A673 (cell line): ENCODE results near the gene CHMP2A. TPM values are rescaled to one million over a fixed set of nuclear protein-coding genes. Genes with fewer than 3 reads are reported as not detected.
"Not testable (repeated sequence)": the region's sequence is repeated elsewhere in the genome, so short reads cannot be mapped to it uniquely, and the experiment has no call there.

Experiments
- BruUV-seq: library from RNA; stranded (reverse); fragments of 400-500 nt; replicated peaks from 2 replicates; lab custom pipeline; 2021; lab: Mats Ljungman, UMichigan
- CTCF ChIA-PET: fragments of 300-600 bp; sonication (Branson Sonifier 250); formaldehyde crosslinking; loops from one replicate; lab custom pipeline; 2022; ENCODE audit warnings: antibody characterized with exemption; lab: Charles Lee
- POLR2A ChIA-PET: fragments of 300-600 bp; sonication (Branson Sonifier 250); formaldehyde crosslinking; loops from one replicate; lab custom pipeline; 2022; ENCODE audit warnings: antibody characterized with exemption; ENCODE audit not compliant: low non-redundant PET; lab: Charles Lee
- DNase-seq: peaks from one replicate; pipeline ENCODE4 v3.0.0-alpha.2; 2015; ENCODE audit warnings: low spot score
- H3K27ac ChIP-seq: fragments of 200-600 bp; sonication (generic); 2 replicates; pipeline ENCODE4 v1.5.1; 2016; ENCODE audit warnings: mixed run types, low read depth, mild to moderate bottlenecking, mixed read lengths, antibody characterized with exemption, low read length; ENCODE audit not compliant: poor library complexity, severe bottlenecking
- H3K27me3 ChIP-seq: fragments of 200-600 bp; sonication (generic); replicated peaks from 2 replicates; pipeline ENCODE4 v1.6.1; 2017; ENCODE audit warnings: mixed run types, low read depth, mild to moderate bottlenecking, mixed read lengths, antibody characterized with exemption, low read length; ENCODE audit not compliant: insufficient read depth, poor library complexity
- H3K36me3 ChIP-seq: fragments of 200-600 bp; sonication (generic); 2 replicates; pipeline ENCODE4 v1.6.1; 2016; ENCODE audit warnings: mixed run types, mild to moderate bottlenecking, mixed read lengths, antibody characterized with exemption, low read length; ENCODE audit not compliant: insufficient read depth, poor library complexity, severe bottlenecking
- H3K4me1 ChIP-seq: fragments of 200-600 bp; sonication (generic); 2 replicates; pipeline ENCODE4 v1.6.1; 2017; ENCODE audit warnings: mixed run types, mild to moderate bottlenecking, mixed read lengths, antibody characterized with exemption, low read length; ENCODE audit not compliant: insufficient read depth, poor library complexity, severe bottlenecking
- H3K4me3 ChIP-seq: fragments of 200-600 bp; sonication (generic); 2 replicates; pipeline ENCODE4 v1.5.1; 2016; ENCODE audit warnings: low read depth, mixed run types, mild to moderate bottlenecking, mixed read lengths, low read length; ENCODE audit not compliant: poor library complexity, severe bottlenecking
- H3K9me3 ChIP-seq: fragments of 200-600 bp; sonication (generic); 2 replicates; pipeline ENCODE4 v1.6.1; 2016; ENCODE audit warnings: mixed run types, low read depth, mild to moderate bottlenecking, mixed read lengths, antibody characterized with exemption, low read length; ENCODE audit not compliant: poor library complexity, severe bottlenecking
- EZH2 ChIP-seq: fragments of 200-600 bp; sonication (generic); IDR thresholded peaks from 2 replicates; pipeline ENCODE4 v1.6.1; 2017; ENCODE audit warnings: borderline replicate concordance, low read depth, mild to moderate bottlenecking, mixed read lengths, antibody characterized with exemption, low read length; ENCODE audit not compliant: poor library complexity, severe bottlenecking
- intact Hi-C: fragments of 100-400 bp; cut with micrococcal nuclease; formaldehyde crosslinking; loops from one replicate; pipeline ENCODE4 v1.10.0; 2022; ENCODE audit not compliant: unreplicated experiment
- total RNA-seq: library from RNA; stranded (reverse); gene quantifications from 2 replicates; pipeline ENCODE4 v1.2.3, GENCODE V29; 2021
- TF ChIP-seq, protein P1 (sequence below): fragments of 300-800, 200-600 bp; sonication (generic); conservative IDR thresholded peaks from 2 replicates; pipeline ENCODE4 v1.5.1; 2017; ENCODE audit warnings: low read depth, mild to moderate bottlenecking, antibody characterized with exemption, low read length, moderate library complexity, mixed read lengths

The CHMP2A gene
- total RNA-seq, 1 experiment from 2014 or later: 57.6 TPM

DNA sequence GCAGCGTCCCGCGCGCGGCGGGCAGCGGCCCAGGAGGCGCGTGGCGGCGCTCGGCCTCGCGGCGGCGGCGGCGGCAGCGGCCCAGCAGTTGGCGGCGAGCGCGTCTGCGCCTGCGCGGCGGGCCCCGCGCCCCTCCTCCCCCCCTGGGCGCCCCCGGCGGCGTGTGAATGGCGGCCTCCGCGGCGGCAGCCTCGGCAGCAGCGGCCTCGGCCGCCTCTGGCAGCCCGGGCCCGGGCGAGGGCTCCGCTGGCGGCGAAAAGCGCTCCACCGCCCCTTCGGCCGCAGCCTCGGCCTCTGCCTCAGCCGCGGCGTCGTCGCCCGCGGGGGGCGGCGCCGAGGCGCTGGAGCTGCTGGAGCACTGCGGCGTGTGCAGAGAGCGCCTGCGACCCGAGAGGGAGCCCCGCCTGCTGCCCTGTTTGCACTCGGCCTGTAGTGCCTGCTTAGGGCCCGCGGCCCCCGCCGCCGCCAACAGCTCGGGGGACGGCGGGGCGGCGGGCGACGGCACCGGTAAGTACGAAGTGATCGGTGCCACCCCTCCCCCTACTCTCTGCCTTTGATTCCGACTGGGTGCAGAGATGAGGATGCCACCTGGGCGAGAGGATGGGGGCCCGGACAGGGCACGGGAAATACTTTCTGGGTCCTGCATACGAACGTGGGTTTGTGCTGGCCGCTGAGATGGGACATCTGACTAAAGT is 10.2 kb downstream of the CHMP2A start:
- POLR2A ChIA-PET: interaction anchor here (1.2 kb wide), 1 partner anchor 10 kb away, joined by 7 read pairs; the partner anchor contains the start of gene CHMP2A
- intact Hi-C loops: no loop called here
- Histone ChIP-seq H3K27me3 (no peaks in the 10 kb centered on the region), H3K4me3 (peak overlapping the region; percentile 100), H3K9me3 (no peaks in the 10 kb centered on the region), H3K4me1 (peaks cover 13% of the 10 kb centered on the region), H3K36me3 (peaks cover 51% of the 10 kb centered on the region), H3K27ac (peak overlapping the region; percentile 85)
- TF ChIP-seq, protein P1, sequence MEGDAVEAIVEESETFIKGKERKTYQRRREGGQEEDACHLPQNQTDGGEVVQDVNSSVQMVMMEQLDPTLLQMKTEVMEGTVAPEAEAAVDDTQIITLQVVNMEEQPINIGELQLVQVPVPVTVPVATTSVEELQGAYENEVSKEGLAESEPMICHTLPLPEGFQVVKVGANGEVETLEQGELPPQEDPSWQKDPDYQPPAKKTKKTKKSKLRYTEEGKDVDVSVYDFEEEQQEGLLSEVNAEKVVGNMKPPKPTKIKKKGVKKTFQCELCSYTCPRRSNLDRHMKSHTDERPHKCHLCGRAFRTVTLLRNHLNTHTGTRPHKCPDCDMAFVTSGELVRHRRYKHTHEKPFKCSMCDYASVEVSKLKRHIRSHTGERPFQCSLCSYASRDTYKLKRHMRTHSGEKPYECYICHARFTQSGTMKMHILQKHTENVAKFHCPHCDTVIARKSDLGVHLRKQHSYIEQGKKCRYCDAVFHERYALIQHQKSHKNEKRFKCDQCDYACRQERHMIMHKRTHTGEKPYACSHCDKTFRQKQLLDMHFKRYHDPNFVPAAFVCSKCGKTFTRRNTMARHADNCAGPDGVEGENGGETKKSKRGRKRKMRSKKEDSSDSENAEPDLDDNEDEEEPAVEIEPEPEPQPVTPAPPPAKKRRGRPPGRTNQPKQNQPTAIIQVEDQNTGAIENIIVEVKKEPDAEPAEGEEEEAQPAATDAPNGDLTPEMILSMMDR: no peak
- TF ChIP-seq EZH2: no peak
- DNase-seq: peak; percentile 73
- no TSS peak for BruUV-seq
- CTCF ChIA-PET: interaction anchor here (0.6 to 1.5 kb wide), 3 partner anchors 25 to 30 kb away, joined by 3 to 9 read pairs (median 6); partner anchors contain the start of gene ZBTB45

DNA sequence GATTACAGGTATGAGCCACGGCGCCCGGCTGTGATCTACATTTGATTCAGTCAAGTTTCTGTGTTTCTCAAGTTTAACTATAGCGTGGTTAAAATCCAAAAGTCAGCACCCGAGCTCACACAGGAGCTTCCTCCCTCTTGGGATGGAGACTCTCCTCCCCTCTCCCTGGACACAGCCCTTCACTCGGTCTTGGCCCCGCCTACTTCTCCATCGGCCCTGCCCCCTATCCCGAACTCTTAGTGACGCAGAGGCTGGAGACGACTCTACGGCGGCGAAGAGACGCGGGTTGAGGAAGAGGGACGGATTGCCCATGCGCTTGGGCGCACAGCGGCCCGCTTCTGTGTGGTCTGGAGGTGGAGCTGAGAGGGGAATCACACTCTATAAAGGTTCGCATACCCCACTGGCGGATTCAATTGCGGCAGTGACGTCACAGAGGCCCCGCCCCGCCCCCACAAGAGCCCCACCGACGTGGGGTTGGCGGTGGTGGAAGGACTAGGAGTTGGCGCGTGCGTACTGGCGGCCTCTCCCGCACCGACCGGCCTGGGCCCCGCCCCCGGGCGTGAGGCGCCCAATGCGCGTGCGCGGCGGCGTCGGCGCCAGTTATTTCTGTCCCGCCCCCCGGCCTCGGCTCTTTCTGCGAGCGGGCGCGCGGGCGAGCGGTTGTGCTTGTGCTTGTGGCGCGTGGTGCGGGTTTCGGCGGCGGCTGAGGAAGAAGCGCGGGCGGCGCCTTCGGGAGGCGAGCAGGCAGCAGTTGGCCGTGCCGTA is 10.9 kb downstream of the CHMP2A start, which contains the start of gene TRIM28:
Gene TRIM28, plus strand, starts transcription at position 239 of the 765 bp plus-strand sequence. CDS start 694 bp downstream, outside the sequence.
- Histone ChIP-seq H3K36me3 (peaks cover 43% of the 10 kb centered on the region), H3K4me3 (peak within 1 kb of the TSS; percentile 100), H3K9me3 (no peaks in the 10 kb centered on the region), H3K4me1 (peaks cover 13% of the 10 kb centered on the region), H3K27me3 (no peaks in the 10 kb centered on the region), H3K27ac (peak within 1 kb of the TSS; percentile 85)
- intact Hi-C loops: no loop called here
- TF ChIP-seq, protein P1: no peak
- TF ChIP-seq EZH2: no peak
- CTCF ChIA-PET: interaction anchor here (0.6 to 1.5 kb wide), 3 partner anchors 25 to 29 kb away, joined by 3 to 9 read pairs (median 6); partner anchors contain the start of gene ZBTB45
- POLR2A ChIA-PET: interaction anchor here (0.6 to 1.2 kb wide), 2 partner anchors 10 to 31 kb away, joined by 7 to 10 read pairs; partner anchors contain the start of gene CHMP2A
- DNase-seq: peak; percentile 100
- TSS peak; percentile 76 for BruUV-seq

DNA sequence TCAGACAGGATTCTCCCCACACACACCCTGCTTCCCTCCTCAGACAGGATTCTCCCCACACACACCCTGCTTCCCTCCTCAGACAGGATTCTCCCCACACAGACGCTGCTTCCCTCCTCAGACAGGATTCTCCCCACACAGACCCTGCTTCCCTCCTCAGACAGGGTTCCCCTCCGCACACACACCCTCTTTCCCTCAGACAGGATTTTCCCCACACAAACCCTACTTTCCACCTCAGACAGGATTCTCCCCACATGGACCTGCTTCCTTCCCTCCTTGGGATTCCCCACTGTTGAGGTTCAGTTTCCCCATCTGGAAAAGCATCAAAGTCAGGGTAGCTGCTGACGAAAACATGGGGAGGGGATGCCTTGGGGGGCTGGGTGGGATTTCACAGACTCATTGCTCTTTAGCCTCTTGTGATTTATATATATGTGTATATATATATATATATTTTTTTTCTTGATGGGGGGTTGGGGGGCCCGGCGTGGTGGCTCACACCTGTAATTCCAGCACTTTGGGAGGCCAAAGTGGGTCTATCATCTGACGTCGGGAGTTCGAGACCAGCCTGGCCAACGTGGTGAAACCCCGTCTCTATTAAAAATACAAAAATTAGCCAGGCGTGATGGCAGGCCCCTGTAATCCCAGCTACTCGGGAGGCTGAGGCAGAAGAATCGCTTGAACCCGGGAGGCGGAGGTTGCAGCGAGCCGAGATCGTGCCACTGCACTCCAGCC is 12.1 kb downstream of the CHMP2A start:
- BruUV-seq, POLR2A ChIA-PET, intact Hi-C loops, H3K9me3 ChIP-seq, H3K27ac ChIP-seq, DNase-seq, H3K27me3 ChIP-seq, H3K4me3 ChIP-seq: not testable (repeated sequence)
- Histone ChIP-seq H3K36me3 (peaks cover 31% of the 10 kb centered on the region), H3K4me1 (peaks cover 21% of the 10 kb centered on the region)
- CTCF ChIA-PET: interaction anchor here (1.4 to 1.5 kb wide), 2 partner anchors 23 to 25 kb away, joined by 3 to 9 read pairs; partner anchors contain the start of gene ZBTB45

GRCh38 chr19:58539169-58539559 is 15.7 kb downstream of the CHMP2A start:
- H3K36me3 ChIP-seq, CTCF ChIA-PET, H3K4me1 ChIP-seq, H3K4me3 ChIP-seq, H3K27ac ChIP-seq, POLR2A ChIA-PET, H3K27me3 ChIP-seq, intact Hi-C loops, H3K9me3 ChIP-seq, BruUV-seq, DNase-seq: not testable (repeated sequence)
